ENCODE results near the gene FBXW5. TPM values are rescaled to one million over a fixed set of nuclear protein-coding genes. Genes with fewer than 3 reads are reported as not detected.

FBXW5 gene
- polyA plus RNA-seq, 3 donors = 85.3 to 117 (median 92.7) TPM

DNA sequence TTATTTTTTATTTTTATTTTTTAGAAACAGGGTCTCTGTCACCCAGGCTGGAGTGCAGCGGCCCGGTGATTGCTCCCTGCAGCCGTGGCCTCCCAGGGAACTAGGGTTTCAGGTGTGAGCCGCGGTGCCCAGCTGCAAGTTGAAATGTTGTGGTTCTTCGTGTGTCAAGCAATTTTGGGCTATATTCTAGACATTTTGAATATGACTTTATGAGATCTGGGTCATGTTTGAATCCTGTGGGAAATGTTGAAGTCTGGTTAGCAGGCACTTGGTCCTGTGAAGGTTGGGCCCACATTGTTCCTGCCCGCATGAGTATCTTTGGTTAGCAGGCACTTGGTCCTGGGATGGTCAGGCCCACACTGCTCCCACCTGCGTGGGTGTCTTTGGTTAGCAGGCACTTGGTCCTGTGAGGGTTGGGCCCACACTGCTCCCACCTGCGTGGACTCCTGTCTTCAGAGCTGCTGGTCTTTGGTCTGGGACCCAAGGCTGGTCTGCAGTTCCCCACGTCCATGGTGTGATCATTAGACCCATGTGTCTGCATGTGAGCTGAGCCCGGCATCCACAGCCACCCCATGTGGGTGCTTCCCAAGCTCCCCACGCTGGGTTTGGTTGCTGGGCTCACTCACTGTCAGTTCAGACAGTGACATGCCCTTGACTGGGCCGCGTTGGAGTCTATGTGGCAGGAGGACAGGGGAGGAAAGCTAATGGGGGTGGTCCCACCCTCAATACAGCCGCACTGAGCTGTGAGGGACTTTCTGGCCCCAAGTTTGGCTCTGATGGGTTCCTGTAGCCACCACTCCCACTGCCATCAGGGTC lies 7.1 kb downstream of the FBXW5 start:
- Mint-ChIP-seq H3K27me3 (ENCODE audit: low read depth in 3 of 3) (no peaks in the 10 kb centered on the region), H3K4me1 (peaks cover 28% of the 10 kb centered on the region), H3K9me3 (peaks cover 0 to 3% (median 0%) of the 10 kb centered on the region in 7 donors), H3K36me3 (peaks cover 23 to 38% of the 10 kb centered on the region in 2 donors), H3K27ac (peak overlapping the region in 1 of 7 donors; percentile 57), H3K4me3 (no peak overlapping the region)
- Histone ChIP-seq H3K4me1 (ENCODE audit: control insufficient read depth in 1 of 2, insufficient read depth in 2 of 2, low read length in 2 of 2) (peaks cover 15 to 16% of the 10 kb centered on the region in 2 donors), H4K20me1 (ENCODE audit: insufficient read depth, low read length) (peaks cover 33% of the 10 kb centered on the region), H3K4me3 (replicated peaks in 1 of 3; ENCODE audit: low read depth in 2 of 3, low read length in 3 of 3) (no peak overlapping the region), H3K27ac (ENCODE audit: low read depth in 1 of 2, low read length in 2 of 2) (no peak overlapping the region), H3K9me3 (replicated peaks in 1 of 2; ENCODE audit: control insufficient read depth in 1 of 2, insufficient read depth in 1 of 2, low read length in 2 of 2) (no peaks in the 10 kb centered on the region), H2AFZ (ENCODE audit: insufficient read depth, low read depth, low read length, poor library complexity, severe bottlenecking) (no peak overlapping the region), H3K4me2 (replicated peaks; ENCODE audit: extremely low read depth, low read length, poor library complexity, severe bottlenecking) (no peak overlapping the region), H3K36me3 (replicated peaks in 1 of 2; ENCODE audit: control insufficient read depth in 1 of 2, insufficient read depth in 2 of 2, low read length in 2 of 2) (peaks cover 32 to 40% of the 10 kb centered on the region in 2 donors), H3K79me2 (ENCODE audit: insufficient read depth, low read length) (peaks cover 3% of the 10 kb centered on the region), H3K9ac (ENCODE audit: insufficient read depth, low read length, poor library complexity, severe bottlenecking) (no peak overlapping the region), H3K27me3 (ENCODE audit: control insufficient read depth in 2 of 2, insufficient read depth in 2 of 2, low read length in 2 of 2) (no peaks in the 10 kb centered on the region)
- intact Hi-C loops (cut with micrococcal nuclease) = no loop called here
- TF ChIP-seq, protein P1, sequence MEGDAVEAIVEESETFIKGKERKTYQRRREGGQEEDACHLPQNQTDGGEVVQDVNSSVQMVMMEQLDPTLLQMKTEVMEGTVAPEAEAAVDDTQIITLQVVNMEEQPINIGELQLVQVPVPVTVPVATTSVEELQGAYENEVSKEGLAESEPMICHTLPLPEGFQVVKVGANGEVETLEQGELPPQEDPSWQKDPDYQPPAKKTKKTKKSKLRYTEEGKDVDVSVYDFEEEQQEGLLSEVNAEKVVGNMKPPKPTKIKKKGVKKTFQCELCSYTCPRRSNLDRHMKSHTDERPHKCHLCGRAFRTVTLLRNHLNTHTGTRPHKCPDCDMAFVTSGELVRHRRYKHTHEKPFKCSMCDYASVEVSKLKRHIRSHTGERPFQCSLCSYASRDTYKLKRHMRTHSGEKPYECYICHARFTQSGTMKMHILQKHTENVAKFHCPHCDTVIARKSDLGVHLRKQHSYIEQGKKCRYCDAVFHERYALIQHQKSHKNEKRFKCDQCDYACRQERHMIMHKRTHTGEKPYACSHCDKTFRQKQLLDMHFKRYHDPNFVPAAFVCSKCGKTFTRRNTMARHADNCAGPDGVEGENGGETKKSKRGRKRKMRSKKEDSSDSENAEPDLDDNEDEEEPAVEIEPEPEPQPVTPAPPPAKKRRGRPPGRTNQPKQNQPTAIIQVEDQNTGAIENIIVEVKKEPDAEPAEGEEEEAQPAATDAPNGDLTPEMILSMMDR (IDR thresholded peaks at IDR 0.05) = no peak
- DNase-seq = no peak
- WGBS (ENCODE audit: insufficient coverage) = 90% methylated on average over 15 of the region's 15 CpGs

DNA sequence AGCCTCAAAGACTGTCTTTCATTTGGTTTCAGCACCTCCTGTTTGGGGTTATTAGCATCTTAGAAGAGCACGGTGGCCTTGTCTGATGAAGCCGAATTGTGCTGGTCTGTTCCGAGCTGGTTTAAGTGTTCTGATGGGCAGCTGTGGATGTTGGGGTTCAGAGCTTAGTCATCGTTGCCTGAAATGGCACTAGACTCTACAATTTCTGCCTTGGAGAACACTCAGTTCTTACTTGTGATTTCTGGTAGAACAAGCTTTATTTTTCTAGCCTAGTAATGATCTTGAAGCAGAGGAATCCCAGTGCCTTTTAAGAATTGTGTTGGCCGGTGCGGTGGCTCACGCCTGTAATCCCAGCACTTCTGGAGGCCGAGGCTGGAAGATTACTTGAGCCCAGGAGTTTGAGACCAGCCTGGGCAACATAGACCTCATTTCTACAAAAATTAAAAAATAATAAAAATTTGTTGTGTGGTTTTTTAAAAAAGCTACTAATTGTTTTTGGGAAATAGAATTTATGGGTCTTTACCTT lies 7.8 kb downstream of the FBXW5 start:
- Histone ChIP-seq H3K4me3 (replicated peaks in 1 of 3; ENCODE audit: low read depth in 2 of 3, low read length in 3 of 3) (no peak overlapping the region), H3K79me2 (ENCODE audit: insufficient read depth, low read length) (no peaks in the 10 kb centered on the region), H3K4me2 (replicated peaks; ENCODE audit: extremely low read depth, low read length, poor library complexity, severe bottlenecking) (no peak overlapping the region), H3K27ac (ENCODE audit: low read depth in 1 of 2, low read length in 2 of 2) (no peak overlapping the region), H3K27me3 (ENCODE audit: control insufficient read depth in 2 of 2, insufficient read depth in 2 of 2, low read length in 2 of 2) (no peaks in the 10 kb centered on the region), H3K9me3 (replicated peaks in 1 of 2; ENCODE audit: control insufficient read depth in 1 of 2, insufficient read depth in 1 of 2, low read length in 2 of 2) (no peaks in the 10 kb centered on the region), H3K36me3 (replicated peaks in 1 of 2; ENCODE audit: control insufficient read depth in 1 of 2, insufficient read depth in 2 of 2, low read length in 2 of 2) (peaks cover 25 to 33% of the 10 kb centered on the region in 2 donors), H3K9ac (ENCODE audit: insufficient read depth, low read length, poor library complexity, severe bottlenecking) (no peak overlapping the region), H2AFZ (ENCODE audit: insufficient read depth, low read depth, low read length, poor library complexity, severe bottlenecking) (no peak overlapping the region), H4K20me1 (ENCODE audit: insufficient read depth, low read length) (peaks cover 26% of the 10 kb centered on the region), H3K4me1 (ENCODE audit: control insufficient read depth in 1 of 2, insufficient read depth in 2 of 2, low read length in 2 of 2) (peaks cover 15 to 16% of the 10 kb centered on the region in 2 donors)
- no peak overlapping the region for H3K4me3 Mint-ChIP-seq
- intact Hi-C loops (cut with micrococcal nuclease) = no loop called here
- no peak for DNase-seq
- WGBS (ENCODE audit: insufficient coverage) = 96% methylated on average over 4 of the region's 8 CpGs
- H3K4me1 Mint-ChIP-seq = peaks cover 33% of the 10 kb centered on the region
- H3K27me3 Mint-ChIP-seq (ENCODE audit: low read depth in 3 of 3) = no peaks in the 10 kb centered on the region
- H3K36me3 Mint-ChIP-seq = peaks cover 20 to 31% of the 10 kb centered on the region in 2 donors
- H3K27ac Mint-ChIP-seq = peak overlapping the region in 4 of 7 donors; percentile 15 to 29 (median 19)
- H3K9me3 Mint-ChIP-seq = peaks cover 0 to 3% (median 0%) of the 10 kb centered on the region in 7 donors
- TF ChIP-seq, protein P1 (IDR thresholded peaks at IDR 0.05) = no peak
